ENCODE measurements around the gene OR10D3.

- TF ChIP-seq POLR2A (IDR thresholded peaks at IDR 0.05) (no peak), CTCF (IDR thresholded peaks at IDR 0.05) (no peak), EP300 (IDR thresholded peaks at IDR 0.05) (no peak)
Observed at GRCh38 chr11:124198897-124199296, 15.8 kb downstream of the OR10D3 start.

Measured in tibial nerve (tissue), 4 donors.